Gastrocnemius medialis (tissue), 4 donors: Measurements from ENCODE around the gene PHACTR1. TPM values are rescaled to one million over a fixed set of nuclear protein-coding genes. Genes with fewer than 3 reads are reported as not detected.

Experiments
- ATAC-seq, 2 donors: fragments of 150-250 bp; one replicate each; pipeline ENCODE4 v1.9.1; 2016
- DNase-seq, 2 donors: peaks; one replicate each; pipeline ENCODE4 v3.0.0-alpha.2; 2019
- H3K27ac ChIP-seq, 4 donors: fragments of 200-600 bp; sonication (generic); 1 replicate in 1 of 4; 2 replicates in 3 of 4; pipeline ENCODE4 v1.5.1; 2016 to 2018; ENCODE audit warnings: mild to moderate bottlenecking in 2 of 4, moderate library complexity in 1 of 4
- H3K27me3 ChIP-seq, 3 donors: fragments of 200-600 bp; sonication (generic) in 2 of 3; 1 replicate in 1 of 3; 2 replicates in 2 of 3; pipeline versions ENCODE4 v1.5.1 to v1.6.0; 2016 to 2019; ENCODE audit warnings: mild to moderate bottlenecking in 1 of 3, moderate library complexity in 1 of 3
- H3K36me3 ChIP-seq, 2 donors: fragments of 200-600 bp; sonication (generic) in 1 of 2; one replicate each; pipeline ENCODE4 v1.5.1; 2017 to 2018
- H3K4me1 ChIP-seq, 2 donors: fragments of 200-600 bp; sonication (generic) in 1 of 2; one replicate each; pipeline ENCODE4 v1.5.1; 2016 to 2017; ENCODE audit warnings: mild to moderate bottlenecking in 2 of 2
- H3K4me3 ChIP-seq, 4 donors: fragments of 200-600 bp; sonication (generic) in 3 of 4; 1 replicate in 1 of 4; 2 replicates in 3 of 4; pipeline ENCODE4 v1.5.1; 2016 to 2019; ENCODE audit warnings: mild to moderate bottlenecking in 2 of 4
- H3K9me3 ChIP-seq, 3 donors: fragments of 200-600 bp; sonication (generic) in 2 of 3; 1 replicate in 1 of 3; 2 replicates in 2 of 3; pipeline ENCODE4 v1.5.1; 2016 to 2019
- CTCF ChIP-seq, 5 experiments: fragments of 450-650 bp in 3 of 5; fragments of 200-600 bp in 2 of 5; sonication (generic) in 2 of 5; IDR thresholded peaks in 4 of 5; conservative IDR thresholded peaks in 1 of 5; 1 replicate in 4 of 5; 2 replicates in 1 of 5; pipeline ENCODE4 v1.5.1; 2016 to 2019; ENCODE audit warnings: antibody characterized with exemption in 5 of 5, mild to moderate bottlenecking in 3 of 5, moderate library complexity in 3 of 5
- POLR2A ChIP-seq, 2 donors: fragments of 450-650 bp; IDR thresholded peaks; one replicate each; pipeline ENCODE4 v1.6.1; 2017; ENCODE audit warnings: antibody characterized with exemption in 2 of 2, mild to moderate bottlenecking in 2 of 2, moderate library complexity in 2 of 2
- in situ Hi-C, 4 donors: fragments of 200-750 bp; cut with MboI; loops; one replicate each; pipeline versions ENCODE4 v1.15.0 to v1.8.0; 2017; ENCODE audit warnings: low sequenced_read_pairs in 4 of 4
- intact Hi-C: fragments of 100-400 bp; cut with DNase I; formaldehyde crosslinking; loops from one replicate; pipeline ENCODE4 v1.15.1; 2023; ENCODE audit warnings: low total_unique reads
- total RNA-seq, 4 donors: library from RNA; depleted of rRNA; stranded (reverse); fragments of >200 nt; gene quantifications; one replicate each; pipeline versions ENCODE4 v1.1.0 to v1.2.3, GENCODE V29; 2016

PHACTR1 gene
- total RNA-seq, 4 donors from 2014 or later = 0.07 to 0.82 (median 0.21) TPM

- intact Hi-C loops = no loop called here
- Histone ChIP-seq H3K27ac (no peak overlapping the region), H3K27me3 (no peaks in the 10 kb centered on the region), H3K9me3 (no peaks in the 10 kb centered on the region), H3K36me3 (no peaks in the 10 kb centered on the region), H3K4me1 (no peaks in the 10 kb centered on the region), H3K4me3 (no peak overlapping the region)
- DNase-seq (no peak), ATAC-seq (no peak)
- in situ Hi-C loops = no loop called here
- TF ChIP-seq CTCF (IDR thresholded peaks at IDR 0.05 in 4 of 5, conservative IDR thresholded peaks at IDR 0.05 in 1 of 5) (no peak), POLR2A (IDR thresholded peaks at IDR 0.05) (no peak)
These were observed 543.6 kb downstream of the PHACTR1 start for GRCh38 chr6:13260101-13260598.

GRCh38 chr6:13260831-13261230 lies 544.3 kb downstream of the PHACTR1 start:
- no peak for TF ChIP-seq POLR2A (IDR thresholded peaks at IDR 0.05)
- no peak for TF ChIP-seq CTCF (IDR thresholded peaks at IDR 0.05 in 4 of 5, conservative IDR thresholded peaks at IDR 0.05 in 1 of 5)
- H3K27ac ChIP-seq = no peak overlapping the region
- ATAC-seq (no peak), DNase-seq (no peak)
- no peaks in the 10 kb centered on the region for H3K27me3 ChIP-seq
- intact Hi-C loops (no loop called here), in situ Hi-C loops (no loop called here)
- H3K36me3 ChIP-seq = no peaks in the 10 kb centered on the region
- H3K4me3 ChIP-seq = no peak overlapping the region
- no peaks in the 10 kb centered on the region for H3K9me3 ChIP-seq
- no peaks in the 10 kb centered on the region for H3K4me1 ChIP-seq

GRCh38 chr6:13261464-13261994 lies 545.0 kb downstream of the PHACTR1 start:
- in situ Hi-C loops = no loop called here
- no peak for TF ChIP-seq POLR2A (IDR thresholded peaks at IDR 0.05)
- TF ChIP-seq CTCF (IDR thresholded peaks at IDR 0.05 in 4 of 5, conservative IDR thresholded peaks at IDR 0.05 in 1 of 5) = no peak

GRCh38 chr6:13262302-13263230 lies 546.0 kb downstream of the PHACTR1 start:
- intact Hi-C loops = no loop called here
- Histone ChIP-seq H3K4me3 (no peak overlapping the region), H3K36me3 (no peaks in the 10 kb centered on the region), H3K27ac (no peak overlapping the region), H3K27me3 (no peaks in the 10 kb centered on the region), H3K4me1 (no peaks in the 10 kb centered on the region), H3K9me3 (no peaks in the 10 kb centered on the region)
- TF ChIP-seq CTCF (IDR thresholded peaks at IDR 0.05 in 4 of 5, conservative IDR thresholded peaks at IDR 0.05 in 1 of 5) = no peak
- TF ChIP-seq POLR2A (IDR thresholded peaks at IDR 0.05) = no peak
- ATAC-seq (no peak), DNase-seq (no peak)
- in situ Hi-C loops = no loop called here

More at GRCh38 chr6:13261464-13261994, 545.0 kb downstream of the PHACTR1 start:
- ATAC-seq (no peak), DNase-seq (no peak)
- Histone ChIP-seq H3K9me3 (no peaks in the 10 kb centered on the region), H3K4me3 (no peak overlapping the region), H3K27me3 (no peaks in the 10 kb centered on the region), H3K27ac (no peak overlapping the region), H3K4me1 (no peaks in the 10 kb centered on the region), H3K36me3 (no peaks in the 10 kb centered on the region)
- intact Hi-C loops = no loop called here
